Measurements from ENCODE around the gene TTBK1.

DNA sequence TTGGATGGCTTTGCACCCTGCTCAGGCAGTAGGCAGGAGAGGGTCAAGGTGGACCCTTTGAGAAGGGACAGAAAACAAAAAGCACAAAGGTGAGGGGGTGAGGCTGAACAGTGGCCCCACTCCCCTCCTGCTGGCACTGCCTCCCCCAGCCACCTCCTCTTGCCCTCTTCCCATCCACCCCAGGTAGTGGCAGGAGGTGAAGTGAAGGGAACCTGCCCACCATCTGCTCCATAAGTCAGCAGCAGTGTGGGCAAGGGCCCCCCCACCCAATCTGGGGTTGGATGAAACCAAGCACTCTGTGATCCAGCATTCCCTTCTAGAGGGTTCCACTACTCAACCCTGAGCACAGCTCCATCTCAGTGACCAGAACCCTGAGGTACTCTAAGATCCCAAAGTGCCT lies 28.7 kb downstream of the TTBK1 start:
- TF ChIP-seq, protein P1, sequence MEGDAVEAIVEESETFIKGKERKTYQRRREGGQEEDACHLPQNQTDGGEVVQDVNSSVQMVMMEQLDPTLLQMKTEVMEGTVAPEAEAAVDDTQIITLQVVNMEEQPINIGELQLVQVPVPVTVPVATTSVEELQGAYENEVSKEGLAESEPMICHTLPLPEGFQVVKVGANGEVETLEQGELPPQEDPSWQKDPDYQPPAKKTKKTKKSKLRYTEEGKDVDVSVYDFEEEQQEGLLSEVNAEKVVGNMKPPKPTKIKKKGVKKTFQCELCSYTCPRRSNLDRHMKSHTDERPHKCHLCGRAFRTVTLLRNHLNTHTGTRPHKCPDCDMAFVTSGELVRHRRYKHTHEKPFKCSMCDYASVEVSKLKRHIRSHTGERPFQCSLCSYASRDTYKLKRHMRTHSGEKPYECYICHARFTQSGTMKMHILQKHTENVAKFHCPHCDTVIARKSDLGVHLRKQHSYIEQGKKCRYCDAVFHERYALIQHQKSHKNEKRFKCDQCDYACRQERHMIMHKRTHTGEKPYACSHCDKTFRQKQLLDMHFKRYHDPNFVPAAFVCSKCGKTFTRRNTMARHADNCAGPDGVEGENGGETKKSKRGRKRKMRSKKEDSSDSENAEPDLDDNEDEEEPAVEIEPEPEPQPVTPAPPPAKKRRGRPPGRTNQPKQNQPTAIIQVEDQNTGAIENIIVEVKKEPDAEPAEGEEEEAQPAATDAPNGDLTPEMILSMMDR (IDR thresholded peaks at IDR 0.05), result no peak
- TF ChIP-seq POLR2A (IDR thresholded peaks at IDR 0.05), result no peak
